ENCODE measurements around the gene FAM107B.
"Not testable (repeated sequence)": the region's sequence is repeated elsewhere in the genome, so short reads cannot be mapped to it uniquely, and the experiment has no call there.

The FAM107B gene

GRCh38 chr10:14594878-14595525 lies 179.7 kb downstream of the FAM107B start:
- no peak for DNase-seq

GRCh38 chr10:14593806-14594205 lies 180.9 kb downstream of the FAM107B start:
- DNase-seq, result no peak

- DNase-seq, result no peak
Measured at GRCh38 chr10:14592566-14592965, 182.1 kb downstream of the FAM107B start.

GRCh38 chr10:14592026-14592425 lies 182.7 kb downstream of the FAM107B start:
- no peak for DNase-seq

- DNase-seq, result not testable (repeated sequence)
Measured at GRCh38 chr10:14588938-14589294, 185.8 kb downstream of the FAM107B start.

- DNase-seq, result peak; percentile 94
Measured at GRCh38 chr10:14588084-14588937, 186.4 kb downstream of the FAM107B start.

GRCh38 chr10:14587540-14588083 lies 187.1 kb downstream of the FAM107B start:
- DNase-seq, result no peak

GRCh38 chr10:14586901-14587300 lies 187.8 kb downstream of the FAM107B start:
- DNase-seq, result no peak

- no peak for DNase-seq
Measured at GRCh38 chr10:14585287-14586193, 189.2 kb downstream of the FAM107B start.

GRCh38 chr10:14584661-14585060 lies 190.0 kb downstream of the FAM107B start:
- DNase-seq, result no peak

- no peak for DNase-seq
Measured at GRCh38 chr10:14583967-14584366, 190.7 kb downstream of the FAM107B start.

GRCh38 chr10:14583252-14583651 lies 191.4 kb downstream of the FAM107B start:
- no peak for DNase-seq

- DNase-seq, result no peak
Measured at GRCh38 chr10:14581553-14582321, 193.0 kb downstream of the FAM107B start.

GRCh38 chr10:14580671-14581332 lies 193.9 kb downstream of the FAM107B start:
- DNase-seq, result no peak

- DNase-seq, result no peak
Measured at GRCh38 chr10:14579405-14579804, 195.3 kb downstream of the FAM107B start.

- no peak for DNase-seq
Measured at GRCh38 chr10:14578060-14578952, 196.4 kb downstream of the FAM107B start.

GRCh38 chr10:14574885-14575284 lies 199.8 kb downstream of the FAM107B start:
- no peak for DNase-seq

- DNase-seq, result no peak
Measured at GRCh38 chr10:14574291-14574690, 200.4 kb downstream of the FAM107B start.

GRCh38 chr10:14573666-14574261 lies 200.9 kb downstream of the FAM107B start:
- no peak for DNase-seq

- no peak for DNase-seq
Measured at GRCh38 chr10:14572811-14573210, 201.9 kb downstream of the FAM107B start.
